A549 (cell line): Measurements from ENCODE around the gene ZNF670.

Source experiments
- BHLHE40 ChIP-seq: IDR thresholded peaks from 2 replicates; pipeline ENCODE4 v1.6.1; 2012; ENCODE audit warnings: low read depth, low read length, inconsistent platforms
- EP300 ChIP-seq, 2 experiments: fragments of >200 bp; sonication (Bioruptor Twin); formaldehyde crosslinking; IDR thresholded peaks; 2 replicates in 1 of 2; 3 replicates in 1 of 2; pipeline ENCODE4 v1.6.1; 2016 to 2017
- FOSL2 ChIP-seq, 2 experiments: fragments of 450-650 bp in 1 of 2; fragments of >200 bp in 1 of 2; sonication (Bioruptor Twin) in 1 of 2; formaldehyde crosslinking; IDR thresholded peaks; 2 replicates each; pipeline versions ENCODE4 v1.5.0 to v1.6.1; 2016 to 2020; ENCODE audit warnings: mild to moderate bottlenecking in 1 of 2, moderate library complexity in 1 of 2
- MAFK ChIP-seq: fragments of 450-650 bp; IDR thresholded peaks from 2 replicates; pipeline ENCODE4 v1.6.1; 2014; ENCODE audit not compliant: partially characterized antibody
- MAX ChIP-seq: IDR thresholded peaks from 2 replicates; pipeline ENCODE4 v1.6.1; 2012
- MAZ ChIP-seq: fragments of 150-350 bp; IDR thresholded peaks from 2 replicates; pipeline ENCODE4 v1.6.1; 2014; ENCODE audit warnings: antibody characterized with exemption, low read depth, low read length, borderline replicate concordance
- POLR2A ChIP-seq: IDR thresholded peaks from 2 replicates; pipeline ENCODE4 v1.6.1; 2012; ENCODE audit warnings: mild to moderate bottlenecking, low read length
- RARB ChIP-seq: fragments of 250-450 bp; sonication (Bioruptor Pico); IDR thresholded peaks from 2 replicates; pipeline ENCODE4 v1.8.0; 2021; ENCODE audit warnings: mild to moderate bottlenecking, moderate library complexity
- RNF2 ChIP-seq: fragments of 200-600 bp; sonication (generic); IDR thresholded peaks from 2 replicates; pipeline ENCODE4 v1.6.1; 2016; ENCODE audit warnings: low read depth, mild to moderate bottlenecking, antibody characterized with exemption, moderate library complexity, borderline replicate concordance
- SREBF2 ChIP-seq: fragments of 450-650 bp; IDR thresholded peaks from 2 replicates; pipeline ENCODE4 v1.6.1; 2014; ENCODE audit warnings: mild to moderate bottlenecking, moderate library complexity
- TF ChIP-seq, protein P1 (sequence below): fragments of >200 bp; sonication (Bioruptor Twin); formaldehyde crosslinking; IDR thresholded peaks from 3 replicates; pipeline ENCODE4 v1.5.1; 2016
- TF ChIP-seq, protein P2 (sequence below): fragments of 200-600 bp; sonication (generic); IDR thresholded peaks from 2 replicates; pipeline ENCODE4 v1.6.1; 2016; ENCODE audit warnings: antibody characterized with exemption, mild to moderate bottlenecking, moderate library complexity

DNA sequence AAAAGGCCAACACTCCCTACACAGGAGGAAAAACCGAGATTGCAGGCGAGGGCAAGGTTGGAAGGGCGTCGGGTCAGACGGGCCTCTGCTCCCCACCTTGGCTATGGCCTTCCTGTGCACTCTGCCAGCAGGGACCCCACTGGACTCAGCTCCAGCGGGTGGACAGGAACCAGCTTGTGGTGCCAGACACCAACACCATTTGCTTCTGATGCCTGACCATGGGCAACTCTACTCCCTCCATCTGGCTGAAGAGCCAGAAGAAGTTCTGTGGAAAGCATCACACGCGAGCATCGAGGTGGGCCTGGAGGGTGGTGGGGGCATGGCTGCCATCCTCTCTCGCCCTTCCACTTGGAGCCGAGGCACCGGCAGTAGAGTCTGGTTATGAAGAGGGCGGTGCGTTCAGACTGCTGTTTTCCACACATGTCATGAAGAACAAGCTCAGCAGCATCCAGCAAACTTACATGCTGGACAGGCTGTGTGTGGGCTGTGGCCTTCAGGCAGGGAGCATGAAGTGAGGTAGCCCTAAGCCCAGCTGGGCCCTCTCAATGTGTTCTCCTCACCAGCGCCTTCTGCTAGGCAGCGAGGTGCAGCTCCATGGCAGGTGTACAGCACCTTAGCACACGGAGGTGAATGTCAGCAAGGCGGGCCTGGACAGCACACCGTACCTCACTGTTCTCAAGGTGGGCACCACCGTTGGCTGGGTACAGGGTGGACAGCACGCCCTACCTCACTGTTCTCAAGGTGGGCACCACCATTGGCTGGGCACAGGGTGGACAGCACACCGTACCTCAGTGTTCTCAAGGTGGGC lies 41.2 kb upstream of the ZNF670 start:
- TF ChIP-seq, protein P1, sequence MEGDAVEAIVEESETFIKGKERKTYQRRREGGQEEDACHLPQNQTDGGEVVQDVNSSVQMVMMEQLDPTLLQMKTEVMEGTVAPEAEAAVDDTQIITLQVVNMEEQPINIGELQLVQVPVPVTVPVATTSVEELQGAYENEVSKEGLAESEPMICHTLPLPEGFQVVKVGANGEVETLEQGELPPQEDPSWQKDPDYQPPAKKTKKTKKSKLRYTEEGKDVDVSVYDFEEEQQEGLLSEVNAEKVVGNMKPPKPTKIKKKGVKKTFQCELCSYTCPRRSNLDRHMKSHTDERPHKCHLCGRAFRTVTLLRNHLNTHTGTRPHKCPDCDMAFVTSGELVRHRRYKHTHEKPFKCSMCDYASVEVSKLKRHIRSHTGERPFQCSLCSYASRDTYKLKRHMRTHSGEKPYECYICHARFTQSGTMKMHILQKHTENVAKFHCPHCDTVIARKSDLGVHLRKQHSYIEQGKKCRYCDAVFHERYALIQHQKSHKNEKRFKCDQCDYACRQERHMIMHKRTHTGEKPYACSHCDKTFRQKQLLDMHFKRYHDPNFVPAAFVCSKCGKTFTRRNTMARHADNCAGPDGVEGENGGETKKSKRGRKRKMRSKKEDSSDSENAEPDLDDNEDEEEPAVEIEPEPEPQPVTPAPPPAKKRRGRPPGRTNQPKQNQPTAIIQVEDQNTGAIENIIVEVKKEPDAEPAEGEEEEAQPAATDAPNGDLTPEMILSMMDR = no peak
- TF ChIP-seq EP300 (IDR thresholded peaks at IDR 0.05) (no peak), BHLHE40 (no peak), FOSL2 (IDR thresholded peaks at IDR 0.05) (no peak), FOSL2 (CRISPR knock-in tag; IDR thresholded peaks at IDR 0.05) (no peak), MAFK (no peak), SREBF2 (no peak), RNF2 (no peak), MAZ (no peak), POLR2A (no peak), MAX (no peak), RARB (CRISPR knock-in tag) (no peak)
- TF ChIP-seq, protein P2, sequence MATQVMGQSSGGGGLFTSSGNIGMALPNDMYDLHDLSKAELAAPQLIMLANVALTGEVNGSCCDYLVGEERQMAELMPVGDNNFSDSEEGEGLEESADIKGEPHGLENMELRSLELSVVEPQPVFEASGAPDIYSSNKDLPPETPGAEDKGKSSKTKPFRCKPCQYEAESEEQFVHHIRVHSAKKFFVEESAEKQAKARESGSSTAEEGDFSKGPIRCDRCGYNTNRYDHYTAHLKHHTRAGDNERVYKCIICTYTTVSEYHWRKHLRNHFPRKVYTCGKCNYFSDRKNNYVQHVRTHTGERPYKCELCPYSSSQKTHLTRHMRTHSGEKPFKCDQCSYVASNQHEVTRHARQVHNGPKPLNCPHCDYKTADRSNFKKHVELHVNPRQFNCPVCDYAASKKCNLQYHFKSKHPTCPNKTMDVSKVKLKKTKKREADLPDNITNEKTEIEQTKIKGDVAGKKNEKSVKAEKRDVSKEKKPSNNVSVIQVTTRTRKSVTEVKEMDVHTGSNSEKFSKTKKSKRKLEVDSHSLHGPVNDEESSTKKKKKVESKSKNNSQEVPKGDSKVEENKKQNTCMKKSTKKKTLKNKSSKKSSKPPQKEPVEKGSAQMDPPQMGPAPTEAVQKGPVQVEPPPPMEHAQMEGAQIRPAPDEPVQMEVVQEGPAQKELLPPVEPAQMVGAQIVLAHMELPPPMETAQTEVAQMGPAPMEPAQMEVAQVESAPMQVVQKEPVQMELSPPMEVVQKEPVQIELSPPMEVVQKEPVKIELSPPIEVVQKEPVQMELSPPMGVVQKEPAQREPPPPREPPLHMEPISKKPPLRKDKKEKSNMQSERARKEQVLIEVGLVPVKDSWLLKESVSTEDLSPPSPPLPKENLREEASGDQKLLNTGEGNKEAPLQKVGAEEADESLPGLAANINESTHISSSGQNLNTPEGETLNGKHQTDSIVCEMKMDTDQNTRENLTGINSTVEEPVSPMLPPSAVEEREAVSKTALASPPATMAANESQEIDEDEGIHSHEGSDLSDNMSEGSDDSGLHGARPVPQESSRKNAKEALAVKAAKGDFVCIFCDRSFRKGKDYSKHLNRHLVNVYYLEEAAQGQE = no peak
